Measurements from ENCODE around the gene OGT.

DNA sequence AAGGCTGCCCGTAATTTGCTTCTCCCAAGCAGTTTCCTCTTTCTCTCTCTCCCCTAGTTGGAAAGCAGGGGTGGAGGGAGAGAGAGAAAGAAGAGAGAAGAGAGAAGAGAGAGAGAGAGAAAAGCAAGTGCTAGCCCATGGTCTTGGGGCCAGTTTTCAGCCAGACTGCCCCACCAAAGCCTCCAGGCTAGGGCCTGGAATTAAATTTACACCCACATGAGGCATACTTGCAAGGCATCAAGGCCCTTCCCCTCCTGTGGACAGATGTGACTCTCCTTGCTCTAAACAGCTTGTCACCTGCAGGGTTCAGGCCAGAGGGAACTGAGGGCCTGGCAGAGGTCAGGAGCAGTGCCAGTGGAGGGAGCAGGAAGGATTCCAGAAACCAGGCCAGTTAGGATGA is 87.1 kb downstream of the OGT start:
- TF ChIP-seq, protein P1, sequence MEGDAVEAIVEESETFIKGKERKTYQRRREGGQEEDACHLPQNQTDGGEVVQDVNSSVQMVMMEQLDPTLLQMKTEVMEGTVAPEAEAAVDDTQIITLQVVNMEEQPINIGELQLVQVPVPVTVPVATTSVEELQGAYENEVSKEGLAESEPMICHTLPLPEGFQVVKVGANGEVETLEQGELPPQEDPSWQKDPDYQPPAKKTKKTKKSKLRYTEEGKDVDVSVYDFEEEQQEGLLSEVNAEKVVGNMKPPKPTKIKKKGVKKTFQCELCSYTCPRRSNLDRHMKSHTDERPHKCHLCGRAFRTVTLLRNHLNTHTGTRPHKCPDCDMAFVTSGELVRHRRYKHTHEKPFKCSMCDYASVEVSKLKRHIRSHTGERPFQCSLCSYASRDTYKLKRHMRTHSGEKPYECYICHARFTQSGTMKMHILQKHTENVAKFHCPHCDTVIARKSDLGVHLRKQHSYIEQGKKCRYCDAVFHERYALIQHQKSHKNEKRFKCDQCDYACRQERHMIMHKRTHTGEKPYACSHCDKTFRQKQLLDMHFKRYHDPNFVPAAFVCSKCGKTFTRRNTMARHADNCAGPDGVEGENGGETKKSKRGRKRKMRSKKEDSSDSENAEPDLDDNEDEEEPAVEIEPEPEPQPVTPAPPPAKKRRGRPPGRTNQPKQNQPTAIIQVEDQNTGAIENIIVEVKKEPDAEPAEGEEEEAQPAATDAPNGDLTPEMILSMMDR (IDR thresholded peaks at IDR 0.05): no peak
- TF ChIP-seq POLR2A (IDR thresholded peaks at IDR 0.05): no peak
